HFFc6 (cell line): ENCODE data around the gene PDZRN4. TPM values are rescaled to one million over a fixed set of nuclear protein-coding genes. Genes with fewer than 3 reads are reported as not detected.

Source experiments
- DNase-seq: peaks from one replicate; pipeline ENCODE4 v3.0.0-alpha.2; 2018
- H3K27ac Mint-ChIP-seq: 2 replicates; pipeline ENCODE4 v1.8.0; 2020; ENCODE audit warnings: mild to moderate bottlenecking, mixed read lengths
- H3K27me3 Mint-ChIP-seq: 2 replicates; pipeline ENCODE4 v1.8.0; 2021; ENCODE audit warnings: mild to moderate bottlenecking, moderate library complexity, mixed read lengths; ENCODE audit not compliant: insufficient read depth
- H3K36me3 Mint-ChIP-seq: 2 replicates; pipeline ENCODE4 v1.8.0; 2021; ENCODE audit warnings: low read depth, mixed read lengths
- H3K4me1 Mint-ChIP-seq: 2 replicates; pipeline ENCODE4 v1.8.0; 2020; ENCODE audit warnings: low read depth, mixed read lengths
- H3K4me3 Mint-ChIP-seq: 2 replicates; pipeline ENCODE4 v1.8.0; 2020; ENCODE audit warnings: mild to moderate bottlenecking, moderate library complexity, mixed read lengths
- H3K9me3 Mint-ChIP-seq: 2 replicates; pipeline ENCODE4 v1.8.0; 2020; ENCODE audit warnings: mild to moderate bottlenecking, mixed read lengths
- CTCF ChIP-seq: fragments of 200-600 bp; sonication (generic); IDR thresholded peaks from 2 replicates; pipeline ENCODE4 v1.5.0; 2021; ENCODE audit warnings: antibody characterized with exemption, mild to moderate bottlenecking
- total RNA-seq, 6 experiments: library from RNA; stranded (reverse); fragmentation: NEBNext Ultra II Directional; extraction: Animal tissue kit (Norgen Biotek cat#: 25700); gene quantifications; 2 replicates in 1 of 6; 3 replicates in 5 of 6; pipeline ENCODE4 v1.2.3, GENCODE V29; 2021

PDZRN4 gene
- total RNA-seq, 6 experiments from 2014 or later = not detected

DNA sequence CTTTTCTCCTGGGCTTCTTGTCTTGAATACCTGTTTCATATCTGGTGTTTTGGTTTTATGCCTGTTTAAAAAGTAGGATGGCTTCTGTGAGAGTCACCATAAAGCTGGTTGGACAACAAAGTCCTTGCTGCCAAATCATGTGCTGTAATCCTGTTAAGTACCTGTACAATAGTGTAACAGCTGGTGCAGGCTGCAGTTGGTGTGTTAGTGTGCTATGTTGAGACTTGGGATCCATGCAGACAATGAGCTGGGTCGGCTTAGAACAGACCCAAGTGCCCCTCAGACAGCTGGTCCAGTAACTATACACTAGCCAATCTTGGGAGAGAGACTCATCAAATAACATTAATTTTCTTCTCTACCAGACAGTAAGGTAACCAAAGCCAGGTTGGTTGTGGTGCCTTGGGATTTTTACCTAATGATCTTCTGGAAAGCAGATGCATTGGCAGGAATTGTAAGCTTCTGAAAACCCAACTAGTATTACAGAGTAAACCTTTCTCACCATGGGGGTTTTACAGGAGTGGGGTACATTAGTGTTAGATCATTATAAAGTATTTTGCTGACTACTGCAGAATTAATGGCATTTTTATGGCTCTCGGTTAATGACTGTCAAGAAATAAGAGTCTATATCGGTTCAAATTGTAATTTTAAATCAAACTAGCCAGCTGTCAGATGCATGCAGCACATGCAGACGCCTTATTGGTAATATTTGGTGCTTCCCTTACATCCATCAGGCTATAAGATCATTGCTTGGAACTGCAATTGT is 231.2 kb downstream of the PDZRN4 start:
- no peak for DNase-seq
- TF ChIP-seq CTCF = no peak
- Mint-ChIP-seq H3K9me3 (peaks cover 21% of the 10 kb centered on the region), H3K4me3 (no peak overlapping the region), H3K36me3 (no peaks in the 10 kb centered on the region), H3K27ac (no peak overlapping the region), H3K27me3 (no peaks in the 10 kb centered on the region), H3K4me1 (no peaks in the 10 kb centered on the region)

DNA sequence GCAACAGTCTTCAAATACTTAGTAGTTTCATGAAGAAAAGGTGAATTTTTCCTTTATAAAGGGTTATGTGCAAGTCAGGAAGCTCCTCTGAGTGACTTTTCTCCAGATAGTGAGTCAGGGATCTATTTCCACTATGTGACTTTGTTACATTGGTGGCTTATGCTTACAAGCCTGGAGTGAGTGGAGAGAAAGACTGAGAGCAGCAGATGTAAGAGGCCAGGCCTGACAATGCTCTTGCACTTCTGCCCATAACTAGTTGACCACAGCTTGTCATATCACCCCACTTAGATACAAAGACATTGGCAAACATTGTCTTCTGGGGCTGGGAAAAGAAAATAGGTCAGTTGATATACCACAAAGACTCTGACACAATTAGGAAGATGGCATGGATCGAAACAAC is 236.5 kb downstream of the PDZRN4 start:
- TF ChIP-seq CTCF = no peak
- DNase-seq = no peak
- Mint-ChIP-seq H3K9me3 (peaks cover 21% of the 10 kb centered on the region), H3K36me3 (no peaks in the 10 kb centered on the region), H3K4me3 (no peak overlapping the region), H3K27ac (no peak overlapping the region), H3K4me1 (no peaks in the 10 kb centered on the region), H3K27me3 (no peaks in the 10 kb centered on the region; the same call in 1 of the 2 replicates)

DNA sequence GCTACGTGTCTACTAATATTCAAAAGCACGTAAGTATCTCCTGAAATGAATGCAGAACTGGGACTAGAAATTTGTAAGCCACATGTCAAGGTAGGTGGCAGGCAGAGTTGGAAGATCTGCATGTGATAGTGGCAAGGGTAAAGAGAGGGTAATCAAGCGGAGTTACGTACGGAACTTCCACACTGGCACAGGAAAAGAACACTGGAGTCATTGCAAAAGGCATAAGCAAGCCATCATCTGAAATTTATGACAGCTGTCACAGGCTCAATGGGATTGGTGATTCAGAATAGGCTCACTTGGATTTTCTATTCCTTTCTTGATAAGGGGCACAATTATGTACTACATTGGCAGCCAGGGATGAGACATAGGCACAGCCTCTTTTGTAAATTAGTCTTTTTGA is 245.3 kb downstream of the PDZRN4 start:
- H3K36me3 Mint-ChIP-seq = no peaks in the 10 kb centered on the region
- no peaks in the 10 kb centered on the region for H3K4me1 Mint-ChIP-seq
- H3K27ac Mint-ChIP-seq = no peak overlapping the region
- H3K27me3 Mint-ChIP-seq = no peaks in the 10 kb centered on the region
- no peak for TF ChIP-seq CTCF
- H3K4me3 Mint-ChIP-seq = no peak overlapping the region
- DNase-seq = no peak
- peaks cover 8% of the 10 kb centered on the region for H3K9me3 Mint-ChIP-seq

- Mint-ChIP-seq H3K4me1 (no peaks in the 10 kb centered on the region), H3K36me3 (no peaks in the 10 kb centered on the region), H3K27me3 (no peaks in the 10 kb centered on the region), H3K9me3 (peaks cover 5% of the 10 kb centered on the region), H3K27ac (no peak overlapping the region), H3K4me3 (no peak overlapping the region)
- DNase-seq = no peak
- TF ChIP-seq CTCF = no peak
These were observed 248.0 kb downstream of the PDZRN4 start for GRCh38 chr12:41436076-41436475.

- no peak for TF ChIP-seq CTCF
- peaks cover 5% of the 10 kb centered on the region for H3K9me3 Mint-ChIP-seq
- no peaks in the 10 kb centered on the region for H3K36me3 Mint-ChIP-seq
- H3K27me3 Mint-ChIP-seq = no peaks in the 10 kb centered on the region
- no peak overlapping the region for H3K27ac Mint-ChIP-seq
- DNase-seq = no peak
- no peaks in the 10 kb centered on the region for H3K4me1 Mint-ChIP-seq
- H3K4me3 Mint-ChIP-seq = no peak overlapping the region
These were observed 249.4 kb downstream of the PDZRN4 start for GRCh38 chr12:41437563-41437962.
